HepG2 (cell line): Measurements from ENCODE around the gene RHBDD2. TPM values are rescaled to one million over a fixed set of nuclear protein-coding genes. Genes with fewer than 3 reads are reported as not detected.
A peak's percentile ranks its signal among the peaks of the same experiment; 100 is the strongest.

Source experiments
- ARID3A ChIP-seq: IDR thresholded peaks from 2 replicates; pipeline ENCODE4 v1.6.1; 2012; ENCODE audit warnings: low read depth, low read length, improper control_type of control experiment
- DMAP1 ChIP-seq: IDR thresholded peaks from 2 replicates; pipeline ENCODE4 v1.6.1; 2016
- FOSL2 ChIP-seq: sonication (generic); formaldehyde crosslinking; IDR thresholded peaks from 2 replicates; pipeline ENCODE4 v1.4.0; 2020; ENCODE audit warnings: missing genetic modification reagents
- FOXA3 ChIP-seq: IDR thresholded peaks from 2 replicates; pipeline ENCODE4 v1.6.1; 2016; ENCODE audit warnings: missing genetic modification reagents, missing compliant biosample characterization
- FOXP1 ChIP-seq, 2 experiments: fragments of 450-650 bp in 1 of 2; IDR thresholded peaks; 2 replicates each; pipeline ENCODE4 v1.6.1; 2017 to 2018; ENCODE audit warnings: antibody characterized with exemption in 1 of 2
- HOXA3 ChIP-seq: sonication (generic); formaldehyde crosslinking; IDR thresholded peaks from 2 replicates; pipeline ENCODE4 v1.5.0; 2020; ENCODE audit warnings: missing genetic modification reagents
- KDM3A ChIP-seq: IDR thresholded peaks from 2 replicates; pipeline ENCODE4 v1.6.1; 2018; ENCODE audit warnings: low read depth, missing compliant biosample characterization
- KMT2B ChIP-seq: IDR thresholded peaks from 2 replicates; pipeline ENCODE4 v1.6.1; 2016; ENCODE audit warnings: missing genetic modification reagents, missing compliant biosample characterization
- MEF2D ChIP-seq: sonication (generic); formaldehyde crosslinking; IDR thresholded peaks from 2 replicates; pipeline ENCODE4 v1.5.1; 2020; ENCODE audit warnings: mild to moderate bottlenecking, missing genetic modification reagents
- MIER2 ChIP-seq: IDR thresholded peaks from 2 replicates; pipeline ENCODE4 v1.6.1; 2016; ENCODE audit warnings: missing biosample characterization, missing genetic modification reagents
- MLX ChIP-seq: IDR thresholded peaks from 2 replicates; pipeline ENCODE4 v1.6.1; 2016
- NFIC ChIP-seq: IDR thresholded peaks from 2 replicates; pipeline ENCODE4 v1.6.1; 2012; ENCODE audit warnings: mild to moderate bottlenecking, low read length, inconsistent platforms
- NR2F2 ChIP-seq: IDR thresholded peaks from 2 replicates; pipeline ENCODE4 v1.6.1; 2012; ENCODE audit warnings: low read depth, inconsistent platforms, borderline replicate concordance
- PCBP2 ChIP-seq: fragments of 200-400 bp; formaldehyde crosslinking; optimal IDR thresholded peaks from 2 replicates; pipeline ENCODE3; 2018; ENCODE audit warnings: low read length, low read depth; ENCODE audit not compliant: poor library complexity, severe bottlenecking
- POGZ ChIP-seq: sonication (generic); formaldehyde crosslinking; IDR thresholded peaks from 2 replicates; pipeline ENCODE4 v1.4.0; 2020; ENCODE audit warnings: mild to moderate bottlenecking, missing genetic modification reagents
- POLR2A ChIP-seq, 2 experiments: IDR thresholded peaks; 2 replicates each; pipeline ENCODE4 v1.6.1; 2011; ENCODE audit warnings: low read depth in 2 of 2, low read length in 2 of 2, mild to moderate bottlenecking in 1 of 2, moderate library complexity in 1 of 2; ENCODE audit not compliant: insufficient read depth in 1 of 2
- RAD21 ChIP-seq: fragments of 450-650 bp; formaldehyde crosslinking; IDR thresholded peaks from 2 replicates; pipeline ENCODE4 v1.5.0; 2020; ENCODE audit warnings: mild to moderate bottlenecking
- REXO4 ChIP-seq: sonication (generic); formaldehyde crosslinking; IDR thresholded peaks from 2 replicates; pipeline ENCODE4 v1.8.0; 2022; ENCODE audit warnings: missing genetic modification reagents, mild to moderate bottlenecking, borderline replicate concordance
- SP5 ChIP-seq: IDR thresholded peaks from 2 replicates; pipeline ENCODE4 v1.6.1; 2016; ENCODE audit warnings: low read depth, borderline replicate concordance
- TBL1XR1 ChIP-seq: fragments of 150-350 bp; IDR thresholded peaks from 2 replicates; pipeline ENCODE4 v1.6.1; 2014; ENCODE audit warnings: borderline replicate concordance, low read length; ENCODE audit not compliant: partially characterized antibody
- TCF12 ChIP-seq, 2 experiments: fragments of 450-650 bp in 1 of 2; sonication (generic) in 1 of 2; formaldehyde crosslinking in 1 of 2; IDR thresholded peaks; 2 replicates each; pipeline versions ENCODE4 v1.6.1 to v1.8.0; 2017 to 2022; ENCODE audit warnings: antibody characterized with exemption in 1 of 2, mild to moderate bottlenecking in 1 of 2, missing genetic modification reagents in 1 of 2, moderate library complexity in 1 of 2
- TCF7L2 ChIP-seq: IDR thresholded peaks from 2 replicates; pipeline ENCODE4 v1.6.1; 2011; ENCODE audit warnings: mild to moderate bottlenecking, low read depth, low read length, moderate library complexity
- TEAD3 ChIP-seq: optimal IDR thresholded peaks from 2 replicates; pipeline ENCODE3; 2016; ENCODE audit warnings: borderline replicate concordance
- TGIF2 ChIP-seq: IDR thresholded peaks from 2 replicates; pipeline ENCODE4 v1.6.1; 2016; ENCODE audit warnings: control low read depth, missing compliant biosample characterization
- YEATS2 ChIP-seq: sonication (generic); formaldehyde crosslinking; IDR thresholded peaks from 2 replicates; pipeline ENCODE4 v1.4.0; 2020; ENCODE audit warnings: missing genetic modification reagents, borderline replicate concordance
- ZFP1 ChIP-seq: IDR thresholded peaks from 2 replicates; pipeline ENCODE4 v1.6.1; 2016
- ZIK1 ChIP-seq: sonication (generic); formaldehyde crosslinking; IDR thresholded peaks from 2 replicates; pipeline ENCODE4 v1.5.0; 2020; ENCODE audit warnings: mild to moderate bottlenecking, low read depth, missing genetic modification reagents, borderline replicate concordance
- ZMYM4 ChIP-seq: sonication (generic); formaldehyde crosslinking; IDR thresholded peaks from 2 replicates; pipeline ENCODE4 v1.8.1; 2023; ENCODE audit warnings: mild to moderate bottlenecking, missing genetic modification reagents
- ZNF10 ChIP-seq: sonication (generic); formaldehyde crosslinking; IDR thresholded peaks from 2 replicates; pipeline ENCODE4 v1.4.0; 2020; ENCODE audit warnings: mild to moderate bottlenecking, low read depth, missing genetic modification reagents, borderline replicate concordance
- ZNF143 ChIP-seq: sonication (generic); formaldehyde crosslinking; IDR thresholded peaks from 2 replicates; pipeline ENCODE4 v1.4.0; 2020; ENCODE audit warnings: missing genetic modification reagents
- ZNF263 ChIP-seq: sonication (generic); formaldehyde crosslinking; IDR thresholded peaks from 2 replicates; pipeline ENCODE4 v1.4.0; 2020; ENCODE audit warnings: missing genetic modification reagents
- ZNF629 ChIP-seq: sonication (generic); formaldehyde crosslinking; conservative IDR thresholded peaks from 2 replicates; pipeline ENCODE4 v1.5.0; 2020; ENCODE audit warnings: missing genetic modification reagents
- ZSCAN25 ChIP-seq: sonication (generic); formaldehyde crosslinking; IDR thresholded peaks from 2 replicates; pipeline ENCODE4 v1.8.0; 2022; ENCODE audit warnings: mild to moderate bottlenecking, missing genetic modification reagents
- polyA plus RNA-seq, 8 experiments: library from polyadenylated mRNA; depleted of rRNA in 3 of 8; stranded (reverse) in 7 of 8; unstranded in 1 of 8; fragments of >200 nt; fragmentation: Illumina TruSeq in 4 of 8; extraction: Trizol in 4 of 8; gene quantifications; 2 replicates each; pipeline versions ENCODE4 v1.2.1 to v1.2.3, GENCODE V29; 2011 to 2016; ENCODE audit warnings: low read depth in 4 of 8, missing spikeins in 1 of 8, mixed read lengths in 1 of 8; ENCODE audit not compliant: insufficient read depth in 1 of 8
- total RNA-seq, 5 experiments: library from RNA; depleted of rRNA; stranded (reverse); fragments of >200 nt; fragmentation: Illumina TruSeq; extraction: Trizol; gene quantifications; 2 replicates each; pipeline ENCODE4 v1.2.3, GENCODE V29; 2016; ENCODE audit warnings: low read depth in 1 of 5

The RHBDD2 gene
- total and polyA plus RNA-seq, 2 of the 13 experiments (the other 11 are each of a cell fraction or from before 2014, with no cell fraction given) = 23.1 to 26.4 TPM

DNA sequence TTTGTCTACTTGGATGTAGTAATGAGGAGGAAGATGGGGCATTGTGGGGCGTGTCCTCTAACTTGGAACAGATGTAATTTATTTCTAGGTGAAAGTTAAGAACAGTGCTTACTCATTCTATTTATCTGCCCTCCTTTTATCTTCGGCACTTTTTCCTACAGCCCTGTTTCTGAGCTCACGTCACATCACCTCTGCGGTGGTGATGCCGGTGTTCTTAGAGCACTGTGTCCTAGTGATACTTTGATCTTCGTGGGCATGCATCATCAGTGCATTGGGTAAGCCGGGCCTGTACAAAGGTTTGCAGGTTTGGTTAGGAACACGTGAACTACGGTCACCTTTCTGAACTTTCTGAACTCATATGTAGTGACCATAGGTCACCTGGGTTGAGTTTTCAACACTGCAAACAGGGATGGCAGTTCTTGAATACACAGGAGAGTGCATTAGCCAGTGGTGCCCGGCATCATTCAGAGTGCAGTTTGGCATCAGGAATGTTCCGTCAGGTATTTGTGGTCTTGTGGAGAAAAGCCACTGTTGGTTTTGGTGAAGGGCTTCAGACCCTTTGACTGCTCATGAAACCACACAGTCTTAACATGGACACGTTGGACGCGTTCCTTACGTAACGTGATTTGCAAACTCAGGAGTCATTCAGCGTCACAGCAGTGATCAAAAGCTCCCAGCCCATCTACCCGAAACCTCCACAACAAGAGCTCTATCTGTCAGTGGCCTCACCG, 41.8 kb downstream of the RHBDD2 start (continued):
- TF ChIP-seq REXO4 (CRISPR knock-in tag) (no peak), RAD21 (peak; percentile 50; the same call in 1 of the 2 replicates), ZNF143 (peak; percentile 43; the same call in 1 of the 2 replicates), TCF12 (IDR thresholded peaks at IDR 0.05) (no peak), TCF12 (CRISPR knock-in tag; IDR thresholded peaks at IDR 0.05) (peak; percentile 98), MIER2 (peak; percentile 82), ARID3A (peak; percentile 81), POGZ (peak; percentile 80), TGIF2 (CRISPR knock-in tag) (peak; percentile 87; the same call in 1 of the 2 replicates), ZNF629 (CRISPR knock-in tag) (peak; percentile 50; the same call in 1 of the 2 replicates), ZSCAN25 (CRISPR knock-in tag) (peak; percentile 48; the same call in 1 of the 2 replicates), ZNF10 (CRISPR knock-in tag) (no peak), FOXP1 (IDR thresholded peaks at IDR 0.05) (peak; percentile 80), FOXP1 (CRISPR knock-in tag; IDR thresholded peaks at IDR 0.05) (peak; percentile 90), FOXA3 (CRISPR knock-in tag) (peak; percentile 90), FOSL2 (CRISPR knock-in tag) (peak; percentile 98), KMT2B (CRISPR knock-in tag) (peak; percentile 55), ZNF263 (CRISPR knock-in tag) (peak; percentile 52; the same call in 1 of the 2 replicates), NR2F2 (peak; percentile 98), NFIC (peak; percentile 87), TCF7L2 (peak; percentile 81; the same call in 1 of the 2 replicates), PCBP2 (no peak), HOXA3 (peak; percentile 96), YEATS2 (CRISPR knock-in tag) (peak; percentile 83; the same call in 1 of the 2 replicates), TBL1XR1 (peak; percentile 84), DMAP1 (peak; percentile 71), ZIK1 (CRISPR knock-in tag) (peak; percentile 52; the same call in 1 of the 2 replicates), TEAD3 (CRISPR knock-in tag) (peak; percentile 85), ZMYM4 (peak; percentile 69), SP5 (peak; percentile 40; the same call in 1 of the 2 replicates), ZFP1 (peak; percentile 86; the same call in 1 of the 2 replicates), POLR2A (IDR thresholded peaks at IDR 0.05; ENCODE audit: insufficient read depth in 1 of 2, low read depth in 2 of 2, low read length in 2 of 2) (peak in 1 of 2 experiments; percentile 77; a peak in 3 of 4 replicates), KDM3A (CRISPR knock-in tag) (0 out of 2 replicates have a peak, but pooled peaks have one; percentile 34), MLX (peak; percentile 100), MEF2D (CRISPR knock-in tag) (peak; percentile 84)
